ENCODE data around the gene PFN3. TPM values are rescaled to one million over a fixed set of nuclear protein-coding genes. Genes with fewer than 3 reads are reported as not detected.

Gene PFN3
- total RNA-seq, 1 experiment from 2014 or later = 0.48 TPM

- Mint-ChIP-seq H3K4me1 (peaks cover 9% of the 10 kb centered on the region), H3K4me3 (peak overlapping the region; percentile 59; the same call in 1 of the 2 replicates), H3K27ac (no peak overlapping the region), H3K9me3 (no peaks in the 10 kb centered on the region), H3K36me3 (no peaks in the 10 kb centered on the region), H3K27me3 (ENCODE audit: low read depth) (peaks cover 90% of the 10 kb centered on the region)
- POLR2A ChIA-PET = interaction anchor here (0.5 to 4.1 kb wide), 2 partner anchors 11 to 43 kb away, joined by 4 to 38 read pairs; partner anchors contain the start of gene PRR7
- ATAC-seq (no peak), DNase-seq (ENCODE audit: low spot score) (no peak)
- CTCF ChIA-PET = interaction anchor here (1.4 to 7.9 kb wide), 11 partner anchors 10 to 96 kb away, joined by 4 to 202 read pairs (median 57); partner anchors contain the start of genes GRK6 and PRR7
- TF ChIP-seq HMGA2 (CRISPR knock-in tag; IDR thresholded peaks at IDR 0.05) = no peak
- no peak for TF ChIP-seq MXD4 (CRISPR knock-in tag; IDR thresholded peaks at IDR 0.05; ENCODE audit: borderline replicate concordance)
- TF ChIP-seq ATF2 (CRISPR knock-in tag; IDR thresholded peaks at IDR 0.05; ENCODE audit: borderline replicate concordance, low read depth) = no peak
- TF ChIP-seq PRDM15 (CRISPR knock-in tag; IDR thresholded peaks at IDR 0.05) = no peak
- TF ChIP-seq ZNF532 (CRISPR knock-in tag; IDR thresholded peaks at IDR 0.05; ENCODE audit: borderline replicate concordance) = no peak
- no peak for TF ChIP-seq ZNF671 (CRISPR knock-in tag; IDR thresholded peaks at IDR 0.05)
- TF ChIP-seq AFF4 (CRISPR knock-in tag; IDR thresholded peaks at IDR 0.05; ENCODE audit: borderline replicate concordance) = no peak
- no peak for TF ChIP-seq NR2C2 (CRISPR knock-in tag; IDR thresholded peaks at IDR 0.05)
- TF ChIP-seq ZNF396 (CRISPR knock-in tag; IDR thresholded peaks at IDR 0.05; ENCODE audit: borderline replicate concordance) = no peak
- TF ChIP-seq ZNF263 (CRISPR knock-in tag; IDR thresholded peaks at IDR 0.05; ENCODE audit: low read depth) = no peak
- TF ChIP-seq ATF1 (CRISPR knock-in tag; IDR thresholded peaks at IDR 0.05) = no peak
- no peak for TF ChIP-seq ZNF512 (CRISPR knock-in tag; IDR thresholded peaks at IDR 0.05; ENCODE audit: borderline replicate concordance)
- no peak for TF ChIP-seq ZNF121 (CRISPR knock-in tag; IDR thresholded peaks at IDR 0.05)
- TF ChIP-seq ZNF317 (CRISPR knock-in tag; IDR thresholded peaks at IDR 0.05; ENCODE audit: borderline replicate concordance, low read depth) = no peak
- no peak for TF ChIP-seq NR1H2 (CRISPR knock-in tag; IDR thresholded peaks at IDR 0.05)
Measured at GRCh38 chr5:177405312-177405711, 4.9 kb upstream of the PFN3 start.
